Upper lobe of left lung (tissue), 4 donors: Measurements from ENCODE around the gene SPRED2.

Experiments
- POLR2A ChIP-seq, 4 donors: fragments of 450-650 bp; IDR thresholded peaks; one replicate each; pipeline ENCODE4 v1.5.1; 2016 to 2017; ENCODE audit warnings: antibody characterized with exemption in 4 of 4, mild to moderate bottlenecking in 2 of 4
- POLR2AphosphoS5 ChIP-seq, 2 donors: sonication (generic); formaldehyde crosslinking; IDR thresholded peaks; one replicate each; pipeline ENCODE4 v1.5.1; 2017; ENCODE audit warnings: antibody characterized with exemption in 2 of 2
- TF ChIP-seq, protein P1 (sequence below), 6 experiments: fragments of 450-650 bp in 4 of 6; fragments of 200-600 bp in 2 of 6; sonication (generic) in 2 of 6; IDR thresholded peaks; one replicate each; pipeline ENCODE4 v1.5.1; 2016 to 2019; ENCODE audit warnings: antibody characterized with exemption in 6 of 6

DNA sequence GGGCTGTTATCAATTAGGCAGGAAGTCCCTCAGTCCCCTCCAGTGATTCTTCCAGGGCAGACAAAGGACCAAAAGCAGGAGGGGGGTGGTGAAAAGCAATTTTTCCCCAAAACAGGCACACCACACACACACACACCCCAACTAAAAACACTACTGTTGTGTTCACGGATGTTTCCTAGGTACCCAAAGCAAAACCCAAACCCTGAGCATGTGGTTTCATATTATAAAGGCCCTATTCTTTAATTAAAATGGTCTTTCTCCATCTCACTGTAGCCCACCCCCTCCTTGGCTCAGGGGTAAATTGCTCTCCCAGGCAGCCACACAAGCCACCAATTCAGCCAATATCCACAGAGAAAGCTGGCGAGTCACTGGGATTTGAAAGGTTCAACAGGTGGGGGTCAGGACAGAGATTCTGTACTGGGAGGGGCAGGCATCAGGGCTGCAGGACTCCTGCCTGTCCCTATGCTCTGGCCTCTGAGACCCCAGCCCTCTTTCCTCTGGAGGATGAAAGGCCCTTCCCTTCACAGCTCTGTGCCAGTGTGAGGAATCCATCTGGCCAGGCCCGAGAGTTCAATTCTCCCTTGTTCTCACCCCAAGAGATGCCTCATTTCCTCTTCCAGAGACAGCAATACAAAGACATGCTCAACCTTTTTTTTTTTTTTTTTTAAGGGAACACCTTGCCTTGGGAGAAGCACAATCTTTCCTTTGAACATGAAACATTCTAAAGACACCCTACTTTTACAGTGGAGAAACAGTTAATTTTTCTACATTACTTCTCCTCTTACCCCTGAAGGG lies 43.6 kb downstream of the SPRED2 start:
- TF ChIP-seq, protein P1, sequence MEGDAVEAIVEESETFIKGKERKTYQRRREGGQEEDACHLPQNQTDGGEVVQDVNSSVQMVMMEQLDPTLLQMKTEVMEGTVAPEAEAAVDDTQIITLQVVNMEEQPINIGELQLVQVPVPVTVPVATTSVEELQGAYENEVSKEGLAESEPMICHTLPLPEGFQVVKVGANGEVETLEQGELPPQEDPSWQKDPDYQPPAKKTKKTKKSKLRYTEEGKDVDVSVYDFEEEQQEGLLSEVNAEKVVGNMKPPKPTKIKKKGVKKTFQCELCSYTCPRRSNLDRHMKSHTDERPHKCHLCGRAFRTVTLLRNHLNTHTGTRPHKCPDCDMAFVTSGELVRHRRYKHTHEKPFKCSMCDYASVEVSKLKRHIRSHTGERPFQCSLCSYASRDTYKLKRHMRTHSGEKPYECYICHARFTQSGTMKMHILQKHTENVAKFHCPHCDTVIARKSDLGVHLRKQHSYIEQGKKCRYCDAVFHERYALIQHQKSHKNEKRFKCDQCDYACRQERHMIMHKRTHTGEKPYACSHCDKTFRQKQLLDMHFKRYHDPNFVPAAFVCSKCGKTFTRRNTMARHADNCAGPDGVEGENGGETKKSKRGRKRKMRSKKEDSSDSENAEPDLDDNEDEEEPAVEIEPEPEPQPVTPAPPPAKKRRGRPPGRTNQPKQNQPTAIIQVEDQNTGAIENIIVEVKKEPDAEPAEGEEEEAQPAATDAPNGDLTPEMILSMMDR (IDR thresholded peaks at IDR 0.05): no peak
- no peak for TF ChIP-seq POLR2A (IDR thresholded peaks at IDR 0.05)
- no peak for TF ChIP-seq POLR2AphosphoS5 (IDR thresholded peaks at IDR 0.05)
